ENCODE results near the gene ARF5. TPM values are rescaled to one million over a fixed set of nuclear protein-coding genes. Genes with fewer than 3 reads are reported as not detected.

Gene ARF5
- total RNA-seq, 1 donor from 2014 or later: 123 TPM

DNA sequence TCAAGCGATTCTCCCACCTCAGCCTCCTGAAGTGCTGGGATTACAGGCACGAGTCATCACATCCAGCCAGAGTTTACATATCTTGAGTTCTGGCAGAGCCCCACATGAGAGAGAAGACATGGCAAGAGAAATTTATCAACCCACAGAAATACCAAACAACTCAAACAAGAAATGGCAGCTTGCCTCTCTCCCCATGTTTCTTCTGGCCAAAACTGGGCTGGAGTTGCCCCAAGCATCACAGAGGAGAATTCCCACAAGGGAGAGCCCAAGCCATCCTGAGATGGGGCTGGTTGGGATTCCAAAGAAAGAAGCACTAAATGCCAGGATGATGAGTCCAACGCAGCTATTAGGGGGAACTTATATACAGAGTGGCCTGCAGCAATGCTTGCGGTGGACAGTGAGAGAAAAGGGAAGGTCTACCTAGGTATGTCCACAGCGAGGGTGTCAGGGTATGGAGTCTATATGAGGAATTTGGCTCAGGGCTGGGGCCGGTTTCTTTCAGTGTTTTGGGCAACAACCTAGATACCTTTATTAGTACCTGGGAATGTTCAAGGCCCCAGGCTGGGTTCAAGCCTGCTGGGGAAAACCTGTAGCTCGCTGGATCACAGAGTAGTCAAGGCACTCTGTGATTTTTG, 44.2 kb downstream of the ARF5 start:
- intact Hi-C loops (cut with micrococcal nuclease): no loop called here

GRCh38 chr7:127635659-127636285, 47.6 kb downstream of the ARF5 start:
- intact Hi-C loops (cut with micrococcal nuclease): no loop called here

GRCh38 chr7:127638197-127638596, 50.0 kb downstream of the ARF5 start:
- intact Hi-C loops (cut with micrococcal nuclease): no loop called here

Other genes starting within 250 kb of the ARF5 start
- gene ZNF800, start 195.7 kb upstream of the ARF5 start, total RNA-seq: 41.1 and 47.1 TPM in 2 replicates
- gene GCC1, start 2.8 kb upstream of the ARF5 start, total RNA-seq: 19.8 and 20.7 TPM in 2 replicates
- 0.73 and 1.4 TPM in 2 replicates for gene FSCN3, start 5.3 kb downstream of the ARF5 start, total RNA-seq
- not detected in 2 replicates for gene PAX4, start 29.7 kb downstream of the ARF5 start, total RNA-seq
- 250 and 263 TPM in 2 replicates for gene SND1, start 63.8 kb downstream of the ARF5 start, total RNA-seq